SK-N-MC (cell line): ENCODE measurements around the gene MORN3.

Experiments
- EZH2 ChIP-seq: fragments of 200-600 bp; sonication (generic); IDR thresholded peaks from one replicate; pipeline ENCODE4 v1.6.1; 2017; ENCODE audit warnings: antibody characterized with exemption
- FOXP2 ChIP-seq: optimal IDR thresholded peaks from 2 replicates; pipeline ENCODE3; 2011; ENCODE audit warnings: mild to moderate bottlenecking, moderate library complexity; ENCODE audit not compliant: insufficient read depth; ENCODE audit errors: extremely low read length, control extremely low read depth
- POLR2AphosphoS5 ChIP-seq: IDR thresholded peaks from 2 replicates; pipeline ENCODE4 v1.6.1; 2012; ENCODE audit warnings: mild to moderate bottlenecking, low read depth, low read length, borderline replicate concordance

- TF ChIP-seq EZH2 (no peak), POLR2AphosphoS5 (no peak), FOXP2 (no peak)
These were observed 37.1 kb downstream of the MORN3 start for GRCh38 chr12:121632069-121632970.
